Measurements from ENCODE around the gene NTRK3.

Gene NTRK3

GRCh38 chr15:87940768-87941167 lies 315.8 kb downstream of the NTRK3 start:
- no peak for DNase-seq (ENCODE audit: low read depth)

- DNase-seq (ENCODE audit: low read depth) = no peak
These were observed 316.6 kb downstream of the NTRK3 start for GRCh38 chr15:87939848-87940457.

- no peak for DNase-seq (ENCODE audit: low read depth)
These were observed 318.5 kb downstream of the NTRK3 start for GRCh38 chr15:87938031-87938430.

GRCh38 chr15:87935583-87935982 lies 321.0 kb downstream of the NTRK3 start:
- no peak for DNase-seq (ENCODE audit: low read depth)

- no peak for DNase-seq (ENCODE audit: low read depth)
These were observed 325.0 kb downstream of the NTRK3 start for GRCh38 chr15:87931584-87931983.

- DNase-seq (ENCODE audit: low read depth) = no peak
These were observed 326.1 kb downstream of the NTRK3 start for GRCh38 chr15:87930457-87930856.

GRCh38 chr15:87929841-87930240 lies 326.7 kb downstream of the NTRK3 start:
- no peak for DNase-seq (ENCODE audit: low read depth)

GRCh38 chr15:87924433-87924832 lies 332.1 kb downstream of the NTRK3 start:
- no peak for DNase-seq (ENCODE audit: low read depth)

GRCh38 chr15:87919064-87919463 lies 337.5 kb downstream of the NTRK3 start:
- no peak for DNase-seq (ENCODE audit: low read depth)

GRCh38 chr15:87917480-87917879 lies 339.1 kb downstream of the NTRK3 start:
- DNase-seq (ENCODE audit: low read depth) = no peak

GRCh38 chr15:87916208-87916607 lies 340.3 kb downstream of the NTRK3 start:
- no peak for DNase-seq (ENCODE audit: low read depth)

GRCh38 chr15:87910301-87910700 lies 346.2 kb downstream of the NTRK3 start:
- DNase-seq (ENCODE audit: low read depth) = no peak

GRCh38 chr15:87907676-87908446 lies 348.7 kb downstream of the NTRK3 start:
- DNase-seq (ENCODE audit: low read depth) = no peak

GRCh38 chr15:87906444-87906843 lies 350.1 kb downstream of the NTRK3 start:
- DNase-seq (ENCODE audit: low read depth) = no peak

- no peak for DNase-seq (ENCODE audit: low read depth)
These were observed 353.6 kb downstream of the NTRK3 start for GRCh38 chr15:87902772-87903426.

GRCh38 chr15:87901926-87902690 lies 354.4 kb downstream of the NTRK3 start:
- no peak for DNase-seq (ENCODE audit: low read depth)

- no peak for DNase-seq (ENCODE audit: low read depth)
These were observed 355.5 kb downstream of the NTRK3 start for GRCh38 chr15:87901008-87901407.

GRCh38 chr15:87896936-87897335 lies 359.6 kb downstream of the NTRK3 start:
- no peak for DNase-seq (ENCODE audit: low read depth)

GRCh38 chr15:87887177-87887576 lies 369.4 kb downstream of the NTRK3 start:
- no peak for DNase-seq (ENCODE audit: low read depth)

- DNase-seq (ENCODE audit: low read depth) = no peak
These were observed 375.5 kb downstream of the NTRK3 start for GRCh38 chr15:87881026-87881425.

- DNase-seq (ENCODE audit: low read depth) = no peak
These were observed 378.6 kb downstream of the NTRK3 start for GRCh38 chr15:87877822-87878542.

Data from amniotic epithelial cell (primary cell).